ENCODE data around the gene UPB1. TPM values are rescaled to one million over a fixed set of nuclear protein-coding genes. Genes with fewer than 3 reads are reported as not detected.

UPB1 gene
- total RNA-seq, 1 experiment from 2014 or later, result 0.09 TPM

DNA sequence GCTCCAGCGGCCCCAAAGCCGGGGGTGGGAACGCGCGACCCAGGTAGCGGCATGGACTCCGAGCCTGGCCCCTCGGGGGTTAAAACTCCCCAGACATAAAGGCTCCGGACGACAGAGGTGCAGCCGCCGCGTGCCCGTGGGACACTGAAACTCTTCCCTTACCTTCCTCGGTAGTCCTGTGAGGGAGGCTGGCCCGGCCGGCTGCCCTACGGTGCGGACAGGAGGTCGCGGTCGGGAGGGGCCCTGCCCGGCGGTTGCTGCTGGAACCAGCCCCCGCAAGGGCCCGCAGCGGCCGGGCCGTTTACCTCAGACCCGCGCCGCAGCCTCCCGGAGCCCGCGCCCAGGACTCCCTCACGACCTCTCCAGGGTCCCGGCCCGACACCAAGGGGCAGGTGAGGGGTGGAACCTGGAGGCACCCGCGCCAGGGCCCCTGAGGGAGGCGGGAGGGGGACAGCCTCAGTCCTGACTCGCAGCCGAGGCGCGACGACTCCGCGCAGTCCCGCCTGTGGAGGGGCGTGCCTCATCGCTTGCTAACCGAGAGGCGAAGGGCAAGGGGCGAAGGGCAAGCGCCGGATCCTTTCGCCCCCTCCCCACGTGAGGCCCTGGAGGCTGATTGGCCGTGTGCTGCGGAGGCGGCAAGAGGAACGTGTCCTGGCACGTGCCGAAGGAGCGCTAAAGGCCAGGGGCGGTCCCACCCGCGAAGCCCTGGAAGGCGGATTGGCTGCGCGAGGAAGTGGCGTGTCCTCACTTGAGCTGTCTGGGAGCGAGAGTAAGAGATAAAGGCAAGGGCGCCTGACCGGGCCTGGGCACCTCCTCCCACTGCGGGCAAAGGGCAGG lies at the start of gene UPB1 (continued):
- TF ChIP-seq SP1 (CRISPR knock-in tag; conservative IDR thresholded peaks at IDR 0.05), result peak; percentile 85
- TF ChIP-seq AR (CRISPR knock-in tag; IDR thresholded peaks at IDR 0.05), result no peak
- TF ChIP-seq, protein P1, sequence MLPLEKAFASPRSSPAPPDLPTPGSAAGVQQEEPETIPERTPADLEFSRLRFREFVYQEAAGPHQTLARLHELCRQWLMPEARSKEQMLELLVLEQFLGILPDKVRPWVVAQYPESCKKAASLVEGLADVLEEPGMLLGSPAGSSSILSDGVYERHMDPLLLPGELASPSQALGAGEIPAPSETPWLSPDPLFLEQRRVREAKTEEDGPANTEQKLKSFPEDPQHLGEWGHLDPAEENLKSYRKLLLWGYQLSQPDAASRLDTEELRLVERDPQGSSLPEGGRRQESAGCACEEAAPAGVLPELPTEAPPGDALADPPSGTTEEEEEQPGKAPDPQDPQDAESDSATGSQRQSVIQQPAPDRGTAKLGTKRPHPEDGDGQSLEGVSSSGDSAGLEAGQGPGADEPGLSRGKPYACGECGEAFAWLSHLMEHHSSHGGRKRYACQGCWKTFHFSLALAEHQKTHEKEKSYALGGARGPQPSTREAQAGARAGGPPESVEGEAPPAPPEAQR (CRISPR knock-in tag; IDR thresholded peaks at IDR 0.05), result no peak
- TF ChIP-seq OVOL2 (CRISPR knock-in tag; IDR thresholded peaks at IDR 0.05; ENCODE audit: borderline replicate concordance), result no peak
- peak; percentile 89 for TF ChIP-seq ZNF317 (CRISPR knock-in tag; IDR thresholded peaks at IDR 0.05; ENCODE audit: borderline replicate concordance, low read depth)
- no peak for TF ChIP-seq JAZF1 (CRISPR knock-in tag; IDR thresholded peaks at IDR 0.05)
- TF ChIP-seq TEAD1 (CRISPR knock-in tag; IDR thresholded peaks at IDR 0.05), result peak; percentile 99
- peak; percentile 99 for TF ChIP-seq RELA (CRISPR knock-in tag; IDR thresholded peaks at IDR 0.05; ENCODE audit: borderline replicate concordance)
- TF ChIP-seq NR1H2 (CRISPR knock-in tag; IDR thresholded peaks at IDR 0.05), result peak; percentile 95; the same call in 1 of the 2 replicates
- TF ChIP-seq, protein P2, sequence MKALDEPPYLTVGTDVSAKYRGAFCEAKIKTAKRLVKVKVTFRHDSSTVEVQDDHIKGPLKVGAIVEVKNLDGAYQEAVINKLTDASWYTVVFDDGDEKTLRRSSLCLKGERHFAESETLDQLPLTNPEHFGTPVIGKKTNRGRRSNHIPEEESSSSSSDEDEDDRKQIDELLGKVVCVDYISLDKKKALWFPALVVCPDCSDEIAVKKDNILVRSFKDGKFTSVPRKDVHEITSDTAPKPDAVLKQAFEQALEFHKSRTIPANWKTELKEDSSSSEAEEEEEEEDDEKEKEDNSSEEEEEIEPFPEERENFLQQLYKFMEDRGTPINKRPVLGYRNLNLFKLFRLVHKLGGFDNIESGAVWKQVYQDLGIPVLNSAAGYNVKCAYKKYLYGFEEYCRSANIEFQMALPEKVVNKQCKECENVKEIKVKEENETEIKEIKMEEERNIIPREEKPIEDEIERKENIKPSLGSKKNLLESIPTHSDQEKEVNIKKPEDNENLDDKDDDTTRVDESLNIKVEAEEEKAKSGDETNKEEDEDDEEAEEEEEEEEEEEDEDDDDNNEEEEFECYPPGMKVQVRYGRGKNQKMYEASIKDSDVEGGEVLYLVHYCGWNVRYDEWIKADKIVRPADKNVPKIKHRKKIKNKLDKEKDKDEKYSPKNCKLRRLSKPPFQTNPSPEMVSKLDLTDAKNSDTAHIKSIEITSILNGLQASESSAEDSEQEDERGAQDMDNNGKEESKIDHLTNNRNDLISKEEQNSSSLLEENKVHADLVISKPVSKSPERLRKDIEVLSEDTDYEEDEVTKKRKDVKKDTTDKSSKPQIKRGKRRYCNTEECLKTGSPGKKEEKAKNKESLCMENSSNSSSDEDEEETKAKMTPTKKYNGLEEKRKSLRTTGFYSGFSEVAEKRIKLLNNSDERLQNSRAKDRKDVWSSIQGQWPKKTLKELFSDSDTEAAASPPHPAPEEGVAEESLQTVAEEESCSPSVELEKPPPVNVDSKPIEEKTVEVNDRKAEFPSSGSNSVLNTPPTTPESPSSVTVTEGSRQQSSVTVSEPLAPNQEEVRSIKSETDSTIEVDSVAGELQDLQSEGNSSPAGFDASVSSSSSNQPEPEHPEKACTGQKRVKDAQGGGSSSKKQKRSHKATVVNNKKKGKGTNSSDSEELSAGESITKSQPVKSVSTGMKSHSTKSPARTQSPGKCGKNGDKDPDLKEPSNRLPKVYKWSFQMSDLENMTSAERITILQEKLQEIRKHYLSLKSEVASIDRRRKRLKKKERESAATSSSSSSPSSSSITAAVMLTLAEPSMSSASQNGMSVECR (CRISPR knock-in tag; IDR thresholded peaks at IDR 0.05; ENCODE audit: borderline replicate concordance), result peak; percentile 99

GRCh38 chr22:24445481-24446259 lies 49.5 kb upstream of the UPB1 start:
- ATAC-seq, result peak; percentile 25; the same call in 1 of the 2 replicates
- H3K27ac Mint-ChIP-seq, result no peak overlapping the region
- TF ChIP-seq ZNF532 (CRISPR knock-in tag; IDR thresholded peaks at IDR 0.05; ENCODE audit: borderline replicate concordance), result no peak
- TF ChIP-seq, protein P3, sequence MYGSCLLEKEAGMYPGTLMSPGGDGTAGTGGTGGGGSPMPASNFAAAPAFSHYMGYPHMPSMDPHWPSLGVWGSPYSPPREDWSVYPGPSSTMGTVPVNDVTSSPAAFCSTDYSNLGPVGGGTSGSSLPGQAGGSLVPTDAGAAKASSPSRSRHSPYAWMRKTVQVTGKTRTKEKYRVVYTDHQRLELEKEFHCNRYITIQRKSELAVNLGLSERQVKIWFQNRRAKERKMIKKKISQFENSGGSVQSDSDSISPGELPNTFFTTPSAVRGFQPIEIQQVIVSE (CRISPR knock-in tag; IDR thresholded peaks at IDR 0.05; ENCODE audit: borderline replicate concordance), result no peak
- TF ChIP-seq, protein P4, sequence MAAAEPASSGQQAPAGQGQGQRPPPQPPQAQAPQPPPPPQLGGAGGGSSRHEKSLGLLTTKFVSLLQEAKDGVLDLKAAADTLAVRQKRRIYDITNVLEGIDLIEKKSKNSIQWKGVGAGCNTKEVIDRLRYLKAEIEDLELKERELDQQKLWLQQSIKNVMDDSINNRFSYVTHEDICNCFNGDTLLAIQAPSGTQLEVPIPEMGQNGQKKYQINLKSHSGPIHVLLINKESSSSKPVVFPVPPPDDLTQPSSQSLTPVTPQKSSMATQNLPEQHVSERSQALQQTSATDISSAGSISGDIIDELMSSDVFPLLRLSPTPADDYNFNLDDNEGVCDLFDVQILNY (CRISPR knock-in tag; IDR thresholded peaks at IDR 0.05), result no peak
- no peak for TF ChIP-seq ZMAT4 (CRISPR knock-in tag; IDR thresholded peaks at IDR 0.05)
- TF ChIP-seq ATF1 (CRISPR knock-in tag; IDR thresholded peaks at IDR 0.05), result no peak

More at GRCh38 chr22:24445481-24446259, 49.5 kb upstream of the UPB1 start:
- no peak for DNase-seq (ENCODE audit: low spot score)
- Mint-ChIP-seq H3K36me3 (no peaks in the 10 kb centered on the region; the same call in 1 of the 2 replicates), H3K4me1 (peaks cover 12% of the 10 kb centered on the region), H3K9me3 (no peaks in the 10 kb centered on the region), H3K27me3 (ENCODE audit: low read depth) (no peaks in the 10 kb centered on the region), H3K4me3 (no peak overlapping the region)
- POLR2A ChIA-PET, result interaction anchor here (0.9 kb wide), 1 partner anchor 24 kb away, joined by 4 read pairs; no protein-coding TSS in a partner anchor
- CTCF ChIA-PET, result interaction anchor here (0.7 to 2.0 kb wide), 5 partner anchors 22 to 76 kb away, joined by 3 to 13 read pairs (median 3); no protein-coding TSS in a partner anchor

Data from WTC11 (cell line).